GM19099 (cell line): ENCODE data around the gene NIPAL3.

Experiments used
- POLR2A ChIP-seq: IDR thresholded peaks from 3 replicates; pipeline ENCODE4 v1.6.1; 2011; ENCODE audit warnings: low read depth; ENCODE audit not compliant: insufficient read length; ENCODE audit errors: extremely low read depth

Gene NIPAL3

DNA sequence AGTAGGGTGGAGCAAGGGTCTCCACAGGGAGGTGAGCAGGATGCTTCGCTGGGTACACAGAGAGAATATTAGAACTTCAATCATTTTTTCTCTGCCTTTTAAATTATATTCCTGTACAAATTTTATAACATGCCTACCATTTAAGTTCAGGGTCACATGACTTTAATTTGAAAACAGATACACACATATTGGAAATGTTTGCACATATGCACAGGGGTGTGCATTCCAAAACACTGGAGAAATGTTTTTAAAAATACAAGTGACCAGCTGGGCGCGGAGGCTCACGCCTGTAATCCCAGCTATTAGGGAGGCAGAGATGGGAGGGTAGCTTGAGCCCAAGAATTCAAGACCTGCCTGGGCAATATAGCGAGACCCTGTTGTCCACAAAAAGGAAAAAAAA, 39.7 kb downstream of the NIPAL3 start:
- TF ChIP-seq POLR2A: no peak

DNA sequence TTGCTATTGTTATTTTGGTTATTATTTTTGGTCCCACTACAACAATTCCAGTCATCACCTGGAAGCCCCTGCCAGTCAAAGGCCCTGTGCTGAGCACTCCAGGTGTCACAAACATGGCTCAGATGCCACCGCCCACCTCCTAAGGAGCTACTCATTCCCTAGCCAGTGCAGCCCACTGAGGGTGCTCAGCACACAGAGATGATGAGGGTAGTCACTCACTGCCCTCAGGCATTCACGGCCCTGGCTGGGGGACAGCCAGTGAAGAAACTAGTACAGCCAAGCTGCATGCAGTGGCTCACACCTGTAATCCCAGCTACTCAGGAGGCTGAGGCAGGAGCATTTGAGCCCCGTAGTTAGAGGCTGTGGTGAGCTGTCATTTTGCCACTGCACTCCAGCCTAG, 42.3 kb downstream of the NIPAL3 start:
- TF ChIP-seq POLR2A: no peak

DNA sequence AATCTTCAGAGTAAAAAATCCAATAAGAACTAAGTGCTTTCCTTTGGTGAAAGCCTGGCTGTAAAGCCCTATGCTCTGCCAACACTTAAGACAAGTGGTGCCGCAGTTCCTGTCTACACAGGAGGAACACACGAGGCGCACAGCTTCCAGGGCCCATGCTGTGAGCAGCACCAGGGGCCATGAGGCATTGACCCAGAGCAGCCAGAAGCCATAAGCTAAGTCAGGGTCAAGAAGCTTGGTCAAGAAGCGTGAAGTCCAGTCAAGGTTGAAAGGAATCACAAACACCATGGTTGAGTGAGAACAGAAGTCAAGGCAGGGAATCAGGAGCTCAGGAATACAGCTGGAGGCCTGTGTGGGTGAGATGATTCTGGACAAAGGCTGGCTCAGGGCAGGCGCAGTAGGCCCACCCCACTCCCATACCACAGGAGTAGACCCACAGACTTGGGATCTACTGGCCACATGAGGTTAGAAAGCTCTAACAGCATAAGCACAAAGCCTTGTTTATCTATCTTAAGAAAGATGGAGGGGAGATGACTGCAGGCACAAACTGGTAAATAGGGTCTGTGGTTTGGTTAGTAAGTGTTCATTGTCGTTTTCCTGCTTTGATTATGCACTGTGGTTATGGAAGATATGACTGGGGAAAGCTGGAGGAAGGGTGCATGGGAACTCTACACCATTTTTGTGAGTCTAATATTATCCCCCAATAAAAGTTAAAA, 44.1 kb downstream of the NIPAL3 start:
- no peak for TF ChIP-seq POLR2A

DNA sequence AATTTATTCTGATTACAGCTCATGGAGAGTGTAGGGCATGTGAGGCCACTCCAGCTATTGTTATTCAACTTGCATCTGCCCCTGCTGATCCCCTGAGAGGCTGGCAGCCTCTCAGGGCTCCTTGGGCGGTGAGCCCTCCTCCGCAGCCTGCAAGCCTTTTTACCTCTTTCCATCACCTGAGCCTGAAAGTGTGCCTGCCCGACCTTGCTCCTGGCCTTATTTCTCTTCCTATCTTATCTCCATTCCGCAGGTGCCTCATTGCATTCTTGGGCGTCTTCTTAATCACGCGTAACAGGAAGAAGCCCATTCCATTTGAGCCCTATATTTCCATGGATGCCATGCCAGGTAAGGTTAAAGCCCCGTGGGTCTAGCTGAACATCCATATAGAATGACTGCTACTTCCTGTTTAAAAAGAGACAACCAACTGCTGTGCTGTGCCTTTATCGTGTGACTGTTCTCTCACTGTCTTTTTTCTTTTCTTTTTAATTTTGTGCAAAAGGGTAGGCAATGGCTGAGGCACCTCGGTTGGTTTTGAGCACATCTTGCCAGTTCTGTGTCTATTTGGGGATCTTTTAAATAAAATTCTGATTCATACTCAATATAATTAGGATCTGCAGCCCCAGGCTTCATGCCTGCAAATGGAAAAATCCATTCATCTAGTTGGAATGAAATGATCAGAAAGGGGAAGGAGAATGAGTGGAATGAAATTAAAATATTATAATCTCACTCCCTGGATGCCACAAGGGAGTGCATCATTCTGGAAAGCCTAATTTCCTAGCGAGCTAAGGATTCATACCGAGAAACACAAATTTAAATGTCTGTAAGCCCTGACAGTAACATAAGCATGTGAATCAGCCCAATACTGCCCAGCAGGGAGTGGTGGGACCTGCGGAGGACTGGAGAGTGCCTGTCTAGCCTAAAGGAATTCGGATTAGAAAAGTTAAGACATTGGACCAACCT, 48.5 kb downstream of the NIPAL3 start:
- TF ChIP-seq POLR2A: no peak

DNA sequence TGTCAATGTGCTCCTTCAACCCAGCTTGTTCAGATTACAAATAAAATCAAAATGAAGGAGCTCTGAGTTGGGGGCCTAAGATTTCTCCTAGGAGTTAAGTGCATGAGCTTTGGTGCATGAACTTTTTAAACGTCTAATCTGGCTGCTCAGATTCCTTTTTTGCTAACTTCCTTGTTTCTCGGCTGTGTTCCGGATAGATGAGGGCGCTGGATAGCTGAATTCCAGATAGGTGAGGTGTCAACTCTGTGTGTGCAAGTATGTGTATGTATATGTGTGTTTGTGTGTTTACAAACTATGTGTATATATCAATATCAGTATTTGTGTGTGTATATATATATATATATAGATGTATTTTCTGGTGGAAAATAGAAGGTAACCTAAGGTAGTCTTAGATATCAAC, 49.5 kb downstream of the NIPAL3 start:
- no peak for TF ChIP-seq POLR2A

DNA sequence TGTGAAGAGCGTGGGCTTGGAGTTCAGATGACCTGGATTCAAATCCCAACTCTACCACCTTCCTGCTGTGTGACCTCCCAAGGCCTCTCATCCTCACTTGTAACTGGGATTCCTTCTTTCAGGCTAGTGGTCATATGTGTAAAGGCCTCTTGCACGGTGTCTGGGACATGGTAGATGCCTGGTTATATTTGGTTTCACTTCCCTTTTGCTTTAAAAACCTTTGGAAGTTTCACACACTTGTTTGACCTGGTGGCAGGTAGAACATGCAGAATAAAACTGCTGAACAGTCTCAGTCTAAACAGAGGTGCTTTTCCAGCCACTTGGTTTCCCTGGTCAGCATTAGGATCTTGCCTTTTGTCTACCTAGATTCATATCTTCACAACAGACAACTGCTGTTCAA, 50.0 kb downstream of the NIPAL3 start:
- no peak for TF ChIP-seq POLR2A

DNA sequence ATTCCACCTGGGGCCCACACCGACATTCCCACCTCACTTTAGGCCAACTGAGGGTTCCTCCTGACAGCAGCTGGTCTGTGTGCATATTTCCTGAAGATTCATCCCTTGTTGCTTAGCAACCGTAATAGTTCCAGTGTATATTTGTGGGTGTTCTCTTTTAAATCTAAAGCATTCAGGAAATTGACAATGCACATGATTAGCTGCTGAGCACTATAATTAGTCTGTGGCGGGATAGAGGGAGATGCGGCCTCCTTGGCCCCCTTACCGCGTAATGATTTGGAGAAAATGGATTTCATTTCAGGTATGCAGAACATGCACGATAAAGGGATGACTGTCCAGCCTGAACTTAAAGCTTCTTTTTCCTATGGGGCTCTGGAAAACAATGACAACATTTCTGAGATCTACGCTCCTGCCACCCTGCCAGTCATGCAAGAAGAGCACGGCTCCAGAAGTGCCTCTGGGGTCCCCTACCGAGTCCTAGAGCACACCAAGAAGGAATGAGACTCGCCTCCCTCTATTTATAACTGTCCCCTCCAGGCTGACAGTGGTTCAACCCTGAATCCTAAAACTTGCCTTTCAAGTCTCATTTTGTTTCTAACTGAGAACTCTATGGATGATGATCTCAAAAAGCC, 53.2 kb downstream of the NIPAL3 start:
- TF ChIP-seq POLR2A: no peak

DNA sequence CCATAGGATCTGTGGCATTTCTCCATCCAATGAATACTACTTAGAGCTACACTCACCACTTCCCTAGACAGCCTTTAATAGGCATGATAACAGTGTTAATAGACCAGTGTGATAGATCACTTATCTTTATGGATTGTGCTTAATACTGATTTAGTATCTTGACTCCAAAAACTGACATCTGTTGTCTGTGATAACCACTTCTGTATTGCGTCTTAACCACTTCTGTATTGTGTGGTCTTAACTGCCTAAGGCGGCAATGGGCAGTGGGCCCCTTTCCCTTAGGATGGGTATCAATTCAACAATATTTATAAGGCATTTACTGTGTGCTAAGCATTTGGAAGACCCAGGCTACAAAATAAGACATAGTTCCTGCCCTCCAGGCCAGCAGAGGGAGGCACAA, 55.0 kb downstream of the NIPAL3 start:
- TF ChIP-seq POLR2A: no peak

DNA sequence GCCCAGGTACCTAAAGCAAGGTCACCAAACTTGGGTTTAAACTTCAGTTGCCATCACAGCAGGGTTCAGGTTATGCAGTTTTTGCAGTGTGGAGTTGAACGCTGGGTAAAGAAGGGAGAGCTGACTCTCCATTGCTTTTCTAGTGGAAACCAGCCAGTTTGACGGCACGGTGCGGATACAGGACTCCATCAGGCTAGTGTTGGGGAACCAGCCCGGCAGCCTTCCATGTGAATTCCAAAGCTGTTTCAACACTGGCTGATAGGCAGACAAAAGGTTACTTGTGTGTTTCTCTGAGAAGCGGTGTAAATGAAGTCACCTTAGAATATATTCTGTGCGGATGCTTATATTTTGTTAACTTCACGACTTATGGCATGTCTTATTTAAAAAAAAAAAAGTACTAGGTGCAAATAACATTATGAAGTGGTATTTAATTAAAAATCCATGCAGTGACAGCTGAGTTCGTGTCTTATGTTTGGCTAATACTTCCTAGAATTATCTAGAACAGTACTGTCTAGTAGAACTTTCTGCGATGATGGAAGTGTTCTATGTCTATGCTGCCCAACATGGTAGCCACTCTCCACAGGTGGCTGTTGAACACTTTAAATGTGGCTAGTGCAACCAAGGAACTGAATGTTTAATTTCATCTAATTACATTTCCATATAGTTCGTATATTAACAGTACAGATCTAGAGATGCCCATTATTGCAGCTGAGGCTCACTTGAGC, 57.1 kb downstream of the NIPAL3 start:
- no peak for TF ChIP-seq POLR2A

DNA sequence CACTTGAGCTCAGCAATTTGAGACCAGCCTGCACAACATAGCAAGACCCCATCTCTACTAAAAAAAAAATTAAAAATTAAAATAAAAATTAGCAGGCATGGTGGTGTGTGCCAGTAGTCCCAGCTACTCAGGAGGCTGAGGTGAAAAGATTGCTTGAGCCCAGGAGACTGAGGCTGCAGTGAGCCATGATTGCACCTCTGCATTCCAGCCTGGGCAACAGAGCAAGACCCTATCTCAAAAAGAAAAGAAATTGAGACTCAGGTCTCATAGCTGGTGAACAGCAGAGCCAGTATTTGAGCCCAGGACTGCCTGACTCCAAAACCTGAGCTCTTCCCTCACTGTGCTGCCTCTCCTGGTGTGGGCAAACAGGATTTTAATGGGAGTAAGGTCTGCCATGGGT, 58.6 kb downstream of the NIPAL3 start:
- no peak for TF ChIP-seq POLR2A

DNA sequence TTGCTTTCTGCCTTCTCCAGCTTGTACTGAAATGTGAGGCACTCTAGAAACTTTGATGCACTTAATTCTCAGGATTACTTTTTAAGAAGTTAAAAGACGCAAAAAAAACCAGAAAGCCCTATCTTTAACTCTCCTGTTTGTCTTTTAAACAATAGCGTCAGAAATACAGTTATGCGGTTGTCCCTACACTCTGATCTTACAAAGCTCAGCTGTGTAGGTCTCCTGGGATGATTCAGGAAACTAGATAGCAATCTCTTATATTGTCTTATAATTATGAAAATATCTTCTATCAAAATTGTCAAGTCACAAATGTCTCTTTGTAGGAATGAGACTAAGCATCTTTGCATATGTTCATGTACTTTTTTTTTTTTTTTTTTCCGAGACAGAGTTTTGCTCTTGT, 60.1 kb downstream of the NIPAL3 start:
- no peak for TF ChIP-seq POLR2A

DNA sequence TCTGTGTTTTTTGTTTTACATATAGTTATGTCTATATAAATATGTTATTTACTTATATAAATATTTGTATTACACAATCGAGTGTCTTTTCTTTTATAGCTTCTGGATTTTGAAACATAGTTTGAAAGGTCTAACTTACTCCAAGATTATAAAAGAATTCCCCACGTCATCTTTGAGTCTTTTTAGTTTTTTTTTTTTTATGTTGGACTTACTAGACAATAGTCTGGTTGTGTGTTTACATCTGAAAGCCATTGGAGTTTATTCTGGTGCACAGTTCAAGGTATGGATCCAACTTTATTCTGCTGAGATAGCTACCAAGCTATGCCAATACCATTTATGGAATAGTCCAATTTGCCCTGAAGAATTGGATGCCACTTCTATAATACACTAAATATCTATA, 61.0 kb downstream of the NIPAL3 start:
- no peak for TF ChIP-seq POLR2A

DNA sequence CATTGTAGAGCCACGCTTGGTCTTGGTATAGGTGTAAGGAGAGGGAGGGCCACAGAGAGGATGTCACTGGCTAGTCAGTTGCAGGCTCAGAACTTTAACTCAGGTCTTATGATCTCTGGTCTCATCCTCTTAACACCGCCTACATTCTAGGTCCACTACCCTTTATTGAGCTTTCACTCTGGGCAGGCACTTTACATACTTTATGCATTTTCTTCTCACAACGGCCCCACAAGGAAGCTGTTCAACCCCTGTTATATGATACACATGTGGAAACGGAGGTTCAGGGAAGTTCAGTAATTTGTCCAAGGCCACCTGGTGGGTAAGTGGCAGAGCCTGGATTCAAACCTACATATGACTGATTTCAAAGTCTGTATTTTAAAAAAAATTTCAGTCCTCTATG, 61.7 kb downstream of the NIPAL3 start:
- TF ChIP-seq POLR2A: no peak

DNA sequence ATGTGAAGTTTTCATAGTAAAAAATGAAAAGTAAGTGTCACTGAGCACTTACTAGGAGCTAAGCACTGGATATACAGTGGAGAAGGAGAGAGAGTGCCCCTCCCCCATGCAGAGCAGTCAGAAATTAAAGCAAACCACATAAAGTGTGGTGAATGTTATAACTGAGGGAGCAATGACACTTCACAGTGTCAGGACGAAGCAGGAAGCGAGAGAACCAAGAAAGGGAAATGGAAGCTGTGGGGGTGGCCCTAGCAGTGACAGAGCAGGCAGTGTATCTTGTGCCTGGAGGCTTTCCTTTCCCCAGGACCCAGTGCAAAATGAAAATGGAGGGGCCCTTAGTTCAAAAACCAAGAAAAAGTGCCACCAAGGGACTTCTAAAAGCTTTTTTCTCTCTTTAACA, 65.5 kb downstream of the NIPAL3 start:
- no peak for TF ChIP-seq POLR2A
